ENCODE results near the gene SMIM20.

DNA sequence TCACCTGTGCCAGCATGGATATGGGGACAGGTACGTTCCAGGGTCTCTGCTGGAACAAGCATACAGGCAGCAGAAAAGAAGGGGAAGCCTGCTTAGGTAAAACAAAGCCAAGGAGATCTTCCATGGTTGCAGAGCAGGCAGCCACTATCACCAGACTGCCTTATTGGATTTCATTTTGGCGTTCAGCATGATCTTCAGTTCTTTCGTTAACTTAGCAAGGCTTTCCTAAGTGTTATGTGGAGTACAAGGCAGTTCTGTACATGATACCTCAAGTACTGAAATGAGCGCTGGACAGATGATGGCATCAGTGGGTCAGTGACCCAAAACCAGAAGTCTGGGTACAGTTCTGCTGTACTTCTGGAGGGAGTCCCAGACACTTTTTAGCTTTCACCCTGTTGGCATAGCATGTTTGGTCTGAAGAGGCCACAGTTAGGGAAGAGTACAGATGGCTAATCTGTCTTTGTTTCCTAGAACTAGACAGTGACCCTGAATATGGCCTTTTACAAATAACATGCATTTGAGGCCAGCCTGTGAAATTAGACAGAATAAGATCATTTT lies 8.9 kb downstream of the SMIM20 start:
- TF ChIP-seq, protein P1, sequence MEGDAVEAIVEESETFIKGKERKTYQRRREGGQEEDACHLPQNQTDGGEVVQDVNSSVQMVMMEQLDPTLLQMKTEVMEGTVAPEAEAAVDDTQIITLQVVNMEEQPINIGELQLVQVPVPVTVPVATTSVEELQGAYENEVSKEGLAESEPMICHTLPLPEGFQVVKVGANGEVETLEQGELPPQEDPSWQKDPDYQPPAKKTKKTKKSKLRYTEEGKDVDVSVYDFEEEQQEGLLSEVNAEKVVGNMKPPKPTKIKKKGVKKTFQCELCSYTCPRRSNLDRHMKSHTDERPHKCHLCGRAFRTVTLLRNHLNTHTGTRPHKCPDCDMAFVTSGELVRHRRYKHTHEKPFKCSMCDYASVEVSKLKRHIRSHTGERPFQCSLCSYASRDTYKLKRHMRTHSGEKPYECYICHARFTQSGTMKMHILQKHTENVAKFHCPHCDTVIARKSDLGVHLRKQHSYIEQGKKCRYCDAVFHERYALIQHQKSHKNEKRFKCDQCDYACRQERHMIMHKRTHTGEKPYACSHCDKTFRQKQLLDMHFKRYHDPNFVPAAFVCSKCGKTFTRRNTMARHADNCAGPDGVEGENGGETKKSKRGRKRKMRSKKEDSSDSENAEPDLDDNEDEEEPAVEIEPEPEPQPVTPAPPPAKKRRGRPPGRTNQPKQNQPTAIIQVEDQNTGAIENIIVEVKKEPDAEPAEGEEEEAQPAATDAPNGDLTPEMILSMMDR (IDR thresholded peaks at IDR 0.05) = no peak
- TF ChIP-seq POLR2A (IDR thresholded peaks at IDR 0.05) = no peak
